ENCODE data around the gene ARMH4.

ARMH4 gene

GRCh38 chr14:58098507-58098906, 53.5 kb downstream of the ARMH4 start:
- FAIRE-seq, result no peak

DNA sequence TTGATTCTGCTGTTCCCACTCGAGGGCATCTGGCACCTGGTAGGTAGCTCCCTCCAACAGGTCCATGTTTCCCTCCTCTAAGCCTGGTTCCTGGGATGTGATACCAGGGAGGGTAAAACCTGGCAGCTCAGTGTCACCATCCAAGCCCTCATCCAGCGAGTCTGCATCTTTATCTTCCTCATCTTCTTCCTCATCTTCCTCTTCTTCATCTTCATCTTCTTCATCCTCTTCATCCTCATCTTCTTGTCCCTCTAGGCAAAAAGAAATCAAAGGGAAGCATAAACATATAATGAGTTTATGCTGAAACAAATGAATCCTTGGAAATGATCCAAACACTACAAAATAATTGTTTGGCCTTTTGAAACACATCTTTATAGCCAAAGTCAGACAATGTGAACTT, 55.3 kb downstream of the ARMH4 start:
- FAIRE-seq, result no peak

DNA sequence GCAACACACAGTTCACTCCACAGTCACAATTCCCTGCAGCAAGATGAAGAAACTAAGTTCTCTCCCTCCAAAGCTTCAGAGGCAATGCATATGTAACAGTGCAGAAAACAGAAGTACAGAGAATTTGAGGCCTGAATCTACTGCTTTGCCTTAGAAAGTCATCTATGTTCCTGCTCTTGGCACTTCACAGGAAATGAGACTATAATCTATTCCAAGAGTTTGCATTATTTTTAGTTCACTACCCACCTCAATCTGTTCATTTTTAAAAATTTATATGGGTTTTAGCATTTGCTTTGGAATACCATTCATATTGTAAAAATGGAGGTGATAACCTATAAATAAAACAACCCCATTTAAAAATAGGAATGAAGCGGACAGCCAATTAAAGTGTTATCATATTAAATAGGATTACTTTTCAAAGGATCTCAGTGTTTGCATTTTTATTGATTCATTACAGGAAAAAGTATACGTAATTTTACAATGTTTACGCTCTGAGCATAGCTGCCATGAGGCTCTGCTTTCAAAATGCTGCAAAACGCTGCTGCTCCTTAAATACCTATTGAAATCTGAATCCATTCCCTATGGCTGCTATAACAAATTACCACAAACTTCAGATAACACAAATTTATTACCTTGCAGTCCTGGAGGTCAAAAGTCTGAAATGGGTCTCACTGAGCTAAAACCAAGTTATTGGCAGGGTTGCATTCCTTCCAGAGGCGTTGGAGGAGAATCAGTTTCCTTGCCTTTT, 60.0 kb downstream of the ARMH4 start:
- FAIRE-seq, result no peak

DNA sequence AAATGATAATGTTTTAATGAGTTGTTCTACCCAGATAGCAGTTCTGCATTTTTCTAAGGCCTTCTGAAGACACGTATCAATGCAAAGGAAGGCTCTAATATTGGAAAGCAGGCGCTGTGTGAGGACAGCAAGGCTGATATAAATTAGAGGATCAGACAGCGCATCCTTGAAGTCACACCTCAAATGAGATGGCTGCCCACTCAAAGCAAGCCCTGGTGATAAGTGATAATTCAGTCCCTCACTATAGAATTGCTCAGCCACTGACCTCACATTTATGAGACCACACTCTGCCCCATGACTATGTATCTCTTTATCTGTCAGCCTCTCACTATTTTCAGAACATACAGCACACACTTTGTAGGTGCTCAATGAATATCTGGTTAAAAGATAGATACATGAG, 62.4 kb downstream of the ARMH4 start:
- FAIRE-seq, result no peak

GRCh38 chr14:58088961-58089360, 63.1 kb downstream of the ARMH4 start:
- no peak for FAIRE-seq

DNA sequence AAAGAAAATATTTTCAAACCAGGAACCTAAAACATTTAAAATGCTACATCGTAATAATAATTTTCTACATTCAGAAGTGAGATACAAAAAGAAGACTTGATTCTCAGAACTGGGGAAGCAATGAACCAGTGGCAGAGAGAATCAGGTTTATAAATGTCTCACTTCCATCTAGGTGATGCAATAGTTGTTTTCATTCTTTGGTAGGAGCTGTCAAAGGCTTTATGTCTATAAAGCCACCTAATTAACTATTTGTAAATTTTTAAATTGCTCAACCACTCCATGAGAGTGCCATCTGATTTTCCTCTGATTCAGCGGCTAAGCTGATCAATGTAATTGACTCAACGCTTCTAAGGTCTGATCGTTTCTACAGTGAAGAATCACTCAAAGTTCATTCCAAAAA, 66.1 kb downstream of the ARMH4 start:
- FAIRE-seq, result no peak

DNA sequence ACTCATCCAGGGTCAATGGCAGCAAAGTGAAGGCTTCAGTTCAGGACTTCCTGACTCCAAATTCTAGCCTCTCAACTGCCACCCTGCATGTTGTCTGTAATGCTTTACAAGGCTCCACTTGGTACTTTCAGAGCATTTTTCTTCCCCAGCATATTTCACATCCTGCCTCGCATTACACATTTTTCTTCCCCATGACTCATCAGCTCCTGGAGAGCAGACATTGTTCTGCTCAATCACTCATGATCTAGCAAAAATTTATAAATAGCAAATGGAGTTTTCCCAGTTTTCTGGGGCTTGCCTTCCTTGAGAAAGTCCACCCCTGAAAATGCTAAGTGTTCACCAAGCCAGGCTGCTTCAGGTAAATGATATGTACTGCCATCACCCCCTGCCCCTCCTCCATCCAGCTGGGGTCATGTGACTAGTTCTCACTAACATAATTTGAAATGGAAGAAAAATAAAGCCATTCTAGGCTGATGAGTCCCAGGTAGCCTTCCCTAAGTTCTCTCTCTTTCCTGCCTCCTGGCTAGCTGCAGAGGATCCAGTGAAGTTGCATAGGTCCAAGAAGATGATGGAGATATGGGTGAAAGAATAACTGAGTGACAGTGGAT, 69.4 kb downstream of the ARMH4 start:
- no peak for FAIRE-seq

DNA sequence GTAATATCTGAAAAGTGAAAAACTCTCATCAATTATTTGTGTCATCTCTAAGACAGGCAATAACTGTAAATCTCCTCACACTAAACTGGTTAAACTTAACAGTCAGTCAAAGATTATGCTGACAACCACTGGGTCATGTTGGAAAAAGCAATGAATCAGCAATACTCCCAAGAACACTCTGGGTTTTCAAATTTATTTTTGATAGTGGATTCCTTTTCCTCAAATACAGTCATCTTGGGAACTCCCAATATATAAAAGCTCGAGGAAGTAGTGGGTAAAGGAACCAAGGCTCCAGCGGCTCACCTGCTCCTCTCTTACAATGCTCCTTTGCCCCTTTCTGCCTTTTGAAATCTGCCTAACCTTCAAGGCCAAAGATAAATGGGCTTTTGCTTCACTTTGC, 70.0 kb downstream of the ARMH4 start:
- FAIRE-seq, result no peak

DNA sequence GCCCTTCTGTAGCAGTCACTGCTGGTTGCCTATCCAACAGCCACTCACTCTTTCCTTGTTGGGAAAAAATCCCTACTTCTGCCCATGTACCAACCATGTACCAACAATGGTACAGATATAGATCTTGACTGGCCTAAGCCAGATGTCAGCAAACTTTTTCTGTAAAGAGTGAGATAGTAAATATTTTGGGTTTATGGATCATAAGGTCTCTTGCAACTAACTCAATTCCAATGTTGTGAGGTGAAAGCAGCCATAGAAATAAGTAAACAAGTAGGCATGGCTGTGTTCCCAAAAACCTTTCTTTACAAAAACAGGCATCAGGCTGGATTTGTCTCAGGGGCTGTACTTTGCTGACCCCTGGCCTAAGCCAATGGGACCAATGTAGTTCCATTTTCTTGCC, 73.5 kb downstream of the ARMH4 start:
- FAIRE-seq, result no peak

DNA sequence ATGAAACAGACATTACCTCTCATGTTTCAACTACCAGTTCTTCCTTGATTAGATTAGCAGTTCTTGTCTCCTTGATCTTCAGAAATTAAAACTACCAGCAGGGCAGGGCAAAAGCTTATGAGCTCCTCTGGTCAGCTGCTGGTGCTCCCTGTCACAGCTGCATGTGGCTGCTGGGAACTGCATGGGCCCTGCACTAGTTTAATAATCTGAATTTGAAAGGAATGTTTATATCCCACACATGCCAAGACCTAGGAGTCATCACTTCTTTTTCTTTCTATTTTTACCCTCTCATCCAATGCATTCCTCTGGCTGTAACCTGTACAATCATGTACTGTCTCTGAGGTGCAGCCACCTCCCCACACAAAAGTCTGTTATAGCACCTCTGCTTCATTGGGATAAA, 73.9 kb downstream of the ARMH4 start:
- no peak for FAIRE-seq

GRCh38 chr14:58077621-58078020, 74.4 kb downstream of the ARMH4 start:
- FAIRE-seq, result no peak

DNA sequence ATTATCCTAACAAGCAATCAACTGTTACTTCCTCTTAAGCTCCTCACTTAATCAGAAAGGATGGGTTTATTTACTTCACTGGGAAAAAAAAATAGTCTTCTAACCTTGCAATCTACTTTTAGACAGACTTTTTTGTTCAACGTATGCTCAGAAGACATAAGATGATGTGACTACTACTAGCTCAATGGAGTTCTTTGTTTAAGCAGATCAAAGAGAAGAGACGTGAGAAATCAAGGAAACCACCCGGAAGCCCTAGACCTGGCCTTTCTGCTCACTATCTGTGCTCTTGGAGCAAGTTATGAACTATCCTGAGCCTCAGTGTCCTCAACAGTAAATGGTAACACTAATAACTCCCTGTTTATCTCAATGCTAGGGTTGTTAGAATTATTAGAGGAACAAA, 78.5 kb downstream of the ARMH4 start:
- no peak for FAIRE-seq

DNA sequence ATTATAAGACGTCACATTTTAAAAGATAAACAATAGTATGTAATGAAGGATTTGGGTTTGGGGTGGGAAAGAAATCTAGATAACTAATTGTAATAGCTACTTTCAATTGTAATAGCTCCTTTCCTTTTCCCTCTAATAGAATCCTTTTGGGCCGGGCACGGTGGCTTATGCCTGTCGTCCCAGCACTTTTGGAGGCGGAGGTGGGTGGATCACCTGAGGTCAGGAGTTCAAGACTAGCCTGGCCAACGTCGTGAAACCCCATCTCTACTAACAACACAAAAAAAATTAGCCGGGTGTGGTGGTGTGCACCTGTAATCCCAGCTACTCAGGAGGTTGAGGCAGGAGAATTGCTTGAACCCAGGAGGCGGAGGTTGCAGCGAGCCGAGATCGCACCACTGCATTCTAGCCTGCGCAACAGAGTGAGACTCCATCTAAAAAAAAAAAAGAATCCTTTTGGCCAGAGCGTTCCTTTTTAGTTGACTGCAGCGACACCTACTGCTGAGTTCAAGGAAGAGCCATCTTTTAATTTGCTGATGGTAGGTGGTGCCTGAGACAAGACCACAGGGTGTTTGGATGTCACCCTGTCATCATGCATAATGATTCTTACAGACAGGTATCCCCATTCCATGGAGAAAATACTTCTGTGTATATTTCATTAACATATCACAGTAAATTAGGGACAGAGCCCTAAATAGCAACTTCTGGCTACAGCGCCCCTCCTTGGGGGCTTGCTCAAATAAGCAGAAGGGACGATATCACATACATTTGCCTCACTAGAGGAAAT, 79.5 kb downstream of the ARMH4 start:
- FAIRE-seq, result no peak

DNA sequence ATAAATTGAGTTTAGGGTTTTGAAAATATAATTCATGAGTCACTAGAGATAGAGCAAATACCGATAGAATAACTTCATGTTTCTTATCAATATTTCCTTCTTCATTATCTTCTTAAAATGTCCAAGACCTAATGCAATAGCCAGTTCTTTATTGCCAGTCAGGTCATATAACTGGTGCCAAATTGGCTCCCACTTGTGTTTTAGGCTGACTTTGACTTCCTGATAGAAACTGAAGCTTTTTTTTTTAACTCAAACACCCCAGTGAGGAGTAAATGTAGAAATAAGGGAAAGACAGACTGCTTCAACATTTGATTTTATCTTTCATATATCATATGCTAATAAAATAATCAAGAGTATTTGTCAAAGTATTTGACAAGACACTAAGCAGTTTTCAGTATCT, 80.7 kb downstream of the ARMH4 start:
- FAIRE-seq, result no peak

DNA sequence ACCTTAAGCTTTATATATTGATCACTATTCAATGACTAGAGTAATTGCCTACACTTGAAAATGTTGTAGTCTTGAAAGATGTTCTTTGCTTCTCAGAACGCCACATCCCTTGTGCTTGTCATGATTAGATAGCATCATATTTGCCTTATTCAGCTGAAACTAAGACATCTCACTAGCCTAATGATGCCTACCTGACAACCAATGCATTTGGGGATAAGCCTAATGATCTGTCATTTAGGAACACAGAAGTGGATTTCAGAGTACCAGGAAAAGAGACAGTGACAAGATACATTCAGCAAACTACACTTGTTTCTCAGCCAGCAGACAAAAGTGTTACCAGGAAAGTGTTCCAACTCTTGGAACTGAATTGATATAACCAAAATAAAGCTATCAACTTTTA, 83.7 kb downstream of the ARMH4 start:
- FAIRE-seq, result no peak

GRCh38 chr14:58066115-58066514, 85.9 kb downstream of the ARMH4 start:
- FAIRE-seq, result no peak

DNA sequence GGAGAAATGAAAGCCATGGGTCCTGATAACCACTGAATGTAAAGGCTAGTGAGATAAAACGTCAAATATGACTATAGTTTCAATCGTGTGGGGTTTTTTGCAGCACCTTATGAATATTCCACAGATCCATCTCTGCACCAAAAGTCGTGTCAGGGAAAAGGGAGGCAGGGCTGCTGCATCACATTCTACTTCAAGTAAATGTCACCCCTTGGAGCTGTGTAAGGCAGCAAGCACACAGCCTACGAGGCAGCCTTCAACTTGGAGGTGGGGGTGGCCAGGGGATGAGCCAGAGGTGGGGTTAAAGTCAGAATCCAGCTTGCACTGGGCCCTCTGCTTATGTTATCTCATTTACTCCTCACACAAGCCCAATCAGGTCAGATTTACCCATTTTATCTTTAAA, 90.4 kb downstream of the ARMH4 start:
- no peak for FAIRE-seq

DNA sequence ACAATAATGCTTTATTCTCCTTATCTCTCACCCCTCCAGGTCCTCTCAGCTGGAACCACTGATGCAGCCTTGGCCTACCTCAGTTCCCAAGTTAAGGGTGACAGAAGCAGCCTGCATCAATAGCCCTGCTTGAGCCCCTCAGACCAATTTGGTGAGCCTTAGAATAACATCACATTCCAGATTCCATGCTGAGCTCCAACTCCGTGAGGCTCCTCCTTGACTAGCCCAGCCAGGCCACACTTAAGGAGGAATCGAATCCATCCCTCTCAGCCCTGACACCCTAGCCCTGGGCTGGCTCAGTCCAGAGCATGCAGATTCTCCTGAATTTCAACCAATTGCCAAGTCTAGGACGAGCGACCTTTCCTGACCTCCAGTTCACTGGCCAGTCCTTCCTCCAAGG, 91.1 kb downstream of the ARMH4 start:
- no peak for FAIRE-seq

GRCh38 chr14:58060077-58060476, 91.9 kb downstream of the ARMH4 start:
- no peak for FAIRE-seq

GRCh38 chr14:58059126-58059525, 92.9 kb downstream of the ARMH4 start:
- no peak for FAIRE-seq

DNA sequence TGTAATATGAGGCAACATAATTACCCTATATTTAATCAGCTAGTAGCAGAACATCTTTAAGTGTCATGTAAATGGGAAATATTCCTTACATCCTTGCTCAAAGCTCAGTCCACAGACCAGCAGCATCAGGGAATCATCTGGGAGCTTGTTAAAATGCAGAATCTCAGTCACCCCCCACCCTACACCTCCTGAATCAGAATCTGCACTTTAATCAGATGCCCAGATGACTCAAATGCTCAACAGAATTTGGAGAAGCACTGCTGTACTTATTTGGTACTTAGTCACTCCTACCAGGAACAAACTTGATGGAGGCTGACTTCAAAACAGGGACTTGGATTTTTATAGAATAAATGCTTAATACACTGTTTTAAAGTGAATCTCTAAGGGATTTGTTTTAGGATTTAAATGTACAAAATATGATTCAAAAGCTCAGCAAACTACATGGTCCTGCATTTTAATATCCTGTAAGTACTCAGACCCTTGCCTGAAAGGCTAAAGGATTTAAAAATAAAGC, 96.5 kb downstream of the ARMH4 start:
- FAIRE-seq, result no peak

GRCh38 chr14:58054100-58054499, 97.9 kb downstream of the ARMH4 start:
- no peak for FAIRE-seq

DNA sequence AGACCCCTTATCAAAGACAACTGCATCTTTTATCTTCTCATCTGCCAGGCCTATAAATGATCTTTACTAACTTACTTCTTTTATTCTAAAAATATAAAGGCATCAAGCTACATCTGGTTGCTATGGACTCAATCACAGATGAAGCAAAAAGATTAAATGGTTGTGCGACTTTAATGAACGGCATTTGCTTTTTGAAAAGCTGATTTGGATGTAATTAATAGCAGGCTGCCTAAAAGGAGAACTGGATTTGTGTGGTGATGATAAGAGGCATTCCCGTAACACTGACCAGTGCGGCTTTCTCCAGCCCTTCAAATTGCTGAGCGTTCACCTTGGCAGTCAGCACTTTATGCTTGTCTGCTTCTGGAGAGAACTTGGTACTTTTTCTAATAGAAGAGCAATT, 103.8 kb downstream of the ARMH4 start:
- FAIRE-seq, result no peak

GRCh38 chr14:58027904-58028303, 124.1 kb downstream of the ARMH4 start:
- no peak for FAIRE-seq

Measured in endometrium (tissue), 2 donors.